Mesendoderm (in vitro differentiated cells): ENCODE results near the gene SDC4.

Source experiments
- DNase-seq: peaks from one replicate; pipeline ENCODE4 v3.0.0; 2013
- H2AK5ac ChIP-seq: 2 replicates; pipeline ENCODE4 v1.6.1; 2013; ENCODE audit warnings: low read length, inconsistent platforms
- H2BK120ac ChIP-seq: 2 replicates; pipeline ENCODE4 v1.6.1; 2013; ENCODE audit warnings: low read depth, mild to moderate bottlenecking, low read length, moderate library complexity, mixed read lengths
- H2BK15ac ChIP-seq: replicated peaks from 2 replicates; pipeline ENCODE4 v1.6.1; 2013; ENCODE audit warnings: low read depth, mild to moderate bottlenecking, moderate library complexity
- H2BK5ac ChIP-seq: 2 replicates; pipeline ENCODE4 v1.6.1; 2013; ENCODE audit warnings: low read length, inconsistent platforms
- H3K18ac ChIP-seq: 2 replicates; pipeline ENCODE4 v1.6.1; 2013; ENCODE audit warnings: mild to moderate bottlenecking, low read length, mixed read lengths
- H3K23ac ChIP-seq: one replicate; pipeline ENCODE4 v1.6.1; 2013; ENCODE audit warnings: low read length
- H3K27ac ChIP-seq: 2 replicates; pipeline ENCODE4 v1.5.1; 2013; ENCODE audit warnings: low read depth, mild to moderate bottlenecking, inconsistent platforms, low read length, moderate library complexity
- H3K27me3 ChIP-seq: 2 replicates; pipeline ENCODE4 v1.6.1; 2013; ENCODE audit warnings: low read length, control low read depth, mild to moderate bottlenecking, inconsistent platforms; ENCODE audit not compliant: insufficient read depth, poor library complexity
- H3K36me3 ChIP-seq: 2 replicates; pipeline ENCODE4 v1.6.1; 2013; ENCODE audit warnings: low read length, inconsistent platforms; ENCODE audit not compliant: control insufficient read depth, insufficient read depth
- H3K4ac ChIP-seq: one replicate; pipeline ENCODE4 v1.6.1; 2013; ENCODE audit warnings: low read depth, mild to moderate bottlenecking, low read length, moderate library complexity
- H3K4me1 ChIP-seq: 2 replicates; pipeline ENCODE4 v1.6.1; 2013; ENCODE audit warnings: low read depth, low read length, inconsistent platforms; ENCODE audit not compliant: control insufficient read depth
- H3K4me2 ChIP-seq: 2 replicates; pipeline ENCODE4 v1.6.1; 2013; ENCODE audit warnings: low read length
- H3K4me3 ChIP-seq: 2 replicates; pipeline ENCODE4 v1.5.1; 2013; ENCODE audit warnings: mild to moderate bottlenecking, low read length
- H3K56ac ChIP-seq: one replicate; pipeline ENCODE4 v1.6.1; 2013; ENCODE audit warnings: low read length
- H3K79me1 ChIP-seq: 2 replicates; pipeline ENCODE4 v1.6.1; 2013; ENCODE audit warnings: low read length, inconsistent platforms
- H3K79me2 ChIP-seq: 2 replicates; pipeline ENCODE4 v1.6.1; 2013; ENCODE audit warnings: mild to moderate bottlenecking, low read length; ENCODE audit not compliant: control insufficient read depth, insufficient read depth
- H3K9ac ChIP-seq: 2 replicates; pipeline ENCODE4 v1.6.1; 2013; ENCODE audit warnings: low read length, inconsistent platforms
- H4K5ac ChIP-seq: one replicate; pipeline ENCODE4 v1.6.1; 2013; ENCODE audit warnings: low read length
- H4K8ac ChIP-seq: one replicate; pipeline ENCODE4 v1.6.1; 2013; ENCODE audit warnings: low read depth, mild to moderate bottlenecking, control low read depth, low read length, moderate library complexity
- WGBS: extraction: QIAGEN DNeasy Blood & Tissue Kit; methylation state at CpG from one replicate; pipeline ENCODE4 v1.1.7; 2013; ENCODE audit warnings: low lambda C conversion rate, missing lambda C conversion rate; ENCODE audit not compliant: insufficient coverage; ENCODE audit errors: extremely low coverage; 5-methylcytosine and 5-hydroxymethylcytosine counted together

Gene SDC4

GRCh38 chr20:45373353-45374100 is 25.3 kb upstream of the SDC4 start:
- Histone ChIP-seq H3K79me2 (no peaks in the 10 kb centered on the region), H2BK5ac (no peak overlapping the region), H3K9ac (peak overlapping the region; percentile 38), H4K5ac (no peak overlapping the region), H2BK120ac (no peak overlapping the region), H3K36me3 (no peaks in the 10 kb centered on the region), H3K4ac (no peak overlapping the region), H3K4me3 (no peak overlapping the region), H2AK5ac (no peak overlapping the region), H3K27ac (no peak overlapping the region), H4K8ac (no peak overlapping the region), H2BK15ac (no peak overlapping the region), H3K56ac (peak overlapping the region; percentile 82), H3K4me2 (peak overlapping the region; percentile 67), H3K18ac (peak overlapping the region; percentile 6), H3K23ac (peak overlapping the region; percentile 57), H3K4me1 (peaks cover 11% of the 10 kb centered on the region), H3K79me1 (no peaks in the 10 kb centered on the region), H3K27me3 (no peaks in the 10 kb centered on the region)
- peak; percentile 91 for DNase-seq
- WGBS = no CpG with 5 or more reads among the region's 38 CpGs

GRCh38 chr20:45372646-45373352 is 24.6 kb upstream of the SDC4 start:
- no peak overlapping the region for H3K4me3 ChIP-seq
- no CpG with 5 or more reads among the region's 30 CpGs for WGBS
- H3K56ac ChIP-seq = peak overlapping the region; percentile 82
- no peak overlapping the region for H2AK5ac ChIP-seq
- DNase-seq = peak; percentile 40
- peak overlapping the region; percentile 6 for H3K18ac ChIP-seq
- H3K27me3 ChIP-seq = no peaks in the 10 kb centered on the region
- H3K4ac ChIP-seq = no peak overlapping the region
- no peaks in the 10 kb centered on the region for H3K79me2 ChIP-seq
- H2BK5ac ChIP-seq = no peak overlapping the region
- H3K4me1 ChIP-seq = peaks cover 6% of the 10 kb centered on the region
- H3K23ac ChIP-seq = peak overlapping the region; percentile 57
- H3K27ac ChIP-seq = no peak overlapping the region
- no peak overlapping the region for H2BK120ac ChIP-seq
- H2BK15ac ChIP-seq = no peak overlapping the region
- H3K4me2 ChIP-seq = peak overlapping the region; percentile 67
- no peak overlapping the region for H4K8ac ChIP-seq
- H4K5ac ChIP-seq = no peak overlapping the region
- H3K79me1 ChIP-seq = no peaks in the 10 kb centered on the region
- H3K36me3 ChIP-seq = no peaks in the 10 kb centered on the region
- H3K9ac ChIP-seq = peak overlapping the region; percentile 38

GRCh38 chr20:45372241-45372640 is 24.0 kb upstream of the SDC4 start:
- H3K4ac ChIP-seq = no peak overlapping the region
- no peak overlapping the region for H3K4me3 ChIP-seq
- WGBS = no CpG with 5 or more reads among the region's 10 CpGs

GRCh38 chr20:45370571-45371160 is 22.4 kb upstream of the SDC4 start:
- no peak overlapping the region for H2AK5ac ChIP-seq
- no peak overlapping the region for H2BK5ac ChIP-seq
- H2BK15ac ChIP-seq = no peak overlapping the region
- H3K56ac ChIP-seq = no peak overlapping the region
- peaks cover 5% of the 10 kb centered on the region for H3K4me1 ChIP-seq
- H3K23ac ChIP-seq = no peak overlapping the region
- H3K79me1 ChIP-seq = peaks cover 2% of the 10 kb centered on the region
- DNase-seq = no peak
- no peak overlapping the region for H2BK120ac ChIP-seq
- no peak overlapping the region for H4K5ac ChIP-seq
- H3K36me3 ChIP-seq = peaks cover 2% of the 10 kb centered on the region
- no peak overlapping the region for H3K9ac ChIP-seq
- no peak overlapping the region for H3K4ac ChIP-seq
- H3K4me3 ChIP-seq = no peak overlapping the region
- no CpG with 5 or more reads among the region's 3 CpGs for WGBS
- no peak overlapping the region for H3K4me2 ChIP-seq
- H3K18ac ChIP-seq = no peak overlapping the region
- no peak overlapping the region for H3K27ac ChIP-seq
- H4K8ac ChIP-seq = no peak overlapping the region
- H3K27me3 ChIP-seq = no peaks in the 10 kb centered on the region
- H3K79me2 ChIP-seq = no peaks in the 10 kb centered on the region

More at GRCh38 chr20:45372241-45372640, 24.0 kb upstream of the SDC4 start:
- Histone ChIP-seq H3K79me2 (no peaks in the 10 kb centered on the region), H3K79me1 (no peaks in the 10 kb centered on the region), H2AK5ac (no peak overlapping the region), H4K5ac (no peak overlapping the region), H2BK120ac (no peak overlapping the region), H3K4me2 (no peak overlapping the region), H3K27me3 (no peaks in the 10 kb centered on the region), H2BK15ac (no peak overlapping the region), H3K4me1 (peaks cover 5% of the 10 kb centered on the region), H3K27ac (no peak overlapping the region), H3K56ac (no peak overlapping the region), H3K9ac (peak overlapping the region; percentile 2), H4K8ac (no peak overlapping the region), H3K23ac (no peak overlapping the region), H3K18ac (no peak overlapping the region), H2BK5ac (no peak overlapping the region), H3K36me3 (no peaks in the 10 kb centered on the region)
- no peak for DNase-seq

GRCh38 chr20:45368221-45368980 is 20.2 kb upstream of the SDC4 start:
- Histone ChIP-seq H3K4ac (no peak overlapping the region), H3K79me2 (peaks cover 8% of the 10 kb centered on the region), H3K27ac (no peak overlapping the region), H3K36me3 (peaks cover 2% of the 10 kb centered on the region), H4K5ac (no peak overlapping the region), H3K79me1 (peaks cover 17% of the 10 kb centered on the region), H3K4me3 (no peak overlapping the region), H4K8ac (no peak overlapping the region), H3K56ac (no peak overlapping the region), H2BK120ac (no peak overlapping the region), H3K23ac (no peak overlapping the region), H3K27me3 (no peaks in the 10 kb centered on the region), H3K9ac (no peak overlapping the region), H3K18ac (no peak overlapping the region), H2AK5ac (no peak overlapping the region), H2BK5ac (no peak overlapping the region), H2BK15ac (no peak overlapping the region), H3K4me2 (no peak overlapping the region), H3K4me1 (peaks cover 10% of the 10 kb centered on the region)
- DNase-seq = no peak
- no CpG with 5 or more reads among the region's 6 CpGs for WGBS
